OCI-LY1 (cell line): Measurements from ENCODE around the gene C22orf15.

Experiments used
- H2AFZ ChIP-seq: fragments of 200-600 bp; sonication (generic), shearing (Covaris generic); 2 replicates; pipeline ENCODE4 v1.6.0; 2014; ENCODE audit warnings: antibody characterized with exemption, mild to moderate bottlenecking, low read length
- H3F3A ChIP-seq: fragments of 200-600 bp; sonication (generic), shearing (Covaris generic); 2 replicates; pipeline ENCODE4 v1.6.0; 2014; ENCODE audit warnings: mild to moderate bottlenecking, antibody characterized with exemption, low read length, moderate library complexity; ENCODE audit not compliant: insufficient read depth
- H3K27ac ChIP-seq: fragments of 200-600 bp; sonication (generic); 2 replicates; pipeline ENCODE4 v1.5.1; 2014; ENCODE audit warnings: low read length, mixed run types, mild to moderate bottlenecking, low read depth; ENCODE audit not compliant: poor library complexity, severe bottlenecking
- H3K27me3 ChIP-seq: fragments of 200-600 bp; sonication (generic); 2 replicates; pipeline ENCODE4 v1.6.0; 2014; ENCODE audit warnings: antibody characterized with exemption, mild to moderate bottlenecking, low read length, moderate library complexity; ENCODE audit not compliant: insufficient read depth
- H3K36me3 ChIP-seq: fragments of 200-600 bp; sonication (generic); 2 replicates; pipeline ENCODE4 v1.6.1; 2014; ENCODE audit warnings: mild to moderate bottlenecking, antibody characterized with exemption, low read length, moderate library complexity, mixed read lengths; ENCODE audit not compliant: insufficient read depth
- H3K4me1 ChIP-seq: fragments of 200-600 bp; sonication (generic); 2 replicates; pipeline ENCODE4 v1.5.1; 2014; ENCODE audit warnings: mild to moderate bottlenecking, low read length, moderate library complexity; ENCODE audit not compliant: insufficient read depth, severe bottlenecking
- H3K4me2 ChIP-seq: fragments of 200-600 bp; sonication (generic), shearing (Covaris generic); 2 replicates; pipeline ENCODE4 v1.6.1; 2014; ENCODE audit warnings: low read length
- H3K4me3 ChIP-seq: fragments of 200-600 bp; sonication (generic); 2 replicates; pipeline ENCODE4 v1.5.1; 2014; ENCODE audit warnings: low read length, low read depth, mild to moderate bottlenecking, mixed read lengths; ENCODE audit not compliant: poor library complexity, severe bottlenecking
- H3K79me2 ChIP-seq: fragments of 200-600 bp; shearing (Covaris generic); 2 replicates; pipeline ENCODE4 v1.6.1; 2016; ENCODE audit warnings: mixed run types, low read length, mixed read lengths; ENCODE audit not compliant: insufficient read depth
- H3K9ac ChIP-seq: fragments of 200-600 bp; sonication (generic), shearing (Covaris generic); 2 replicates; pipeline ENCODE4 v1.6.1; 2014; ENCODE audit warnings: mild to moderate bottlenecking, low read length, mixed read lengths
- H3K9me2 ChIP-seq: fragments of 200-600 bp; sonication (generic), shearing (Covaris generic); 2 replicates; pipeline ENCODE4 v1.6.1; 2014; ENCODE audit warnings: low read depth, mild to moderate bottlenecking, low read length, mixed read lengths
- H3K9me3 ChIP-seq: fragments of 200-600 bp; shearing (Covaris generic); 2 replicates; pipeline ENCODE4 v1.6.1; 2014; ENCODE audit warnings: low read length, mixed read lengths
- H4K20me1 ChIP-seq: fragments of 200-600 bp; sonication (generic), shearing (Covaris generic); 2 replicates; pipeline ENCODE4 v1.6.0; 2016; ENCODE audit warnings: mild to moderate bottlenecking, low read length; ENCODE audit not compliant: insufficient read depth
- CTCF ChIP-seq: fragments of 200-600 bp; sonication (generic), shearing (Covaris generic); IDR thresholded peaks from 2 replicates; pipeline ENCODE4 v1.5.1; 2017; ENCODE audit warnings: mild to moderate bottlenecking, antibody characterized with exemption, low read length, moderate library complexity, mixed read lengths
- EZH2 ChIP-seq: fragments of 200-600 bp; sonication (generic), shearing (Covaris generic); IDR thresholded peaks from 2 replicates; pipeline ENCODE4 v1.8.0; 2017; ENCODE audit warnings: borderline replicate concordance, mixed run types, mild to moderate bottlenecking, antibody characterized with exemption, low read length, moderate library complexity, mixed read lengths

The C22orf15 gene

GRCh38 chr22:23782703-23783102 is 19.9 kb downstream of the C22orf15 start:
- no peak overlapping the region for H2AFZ ChIP-seq
- H3K27ac ChIP-seq = no peak overlapping the region
- no peaks in the 10 kb centered on the region for H3K36me3 ChIP-seq
- peaks cover 8% of the 10 kb centered on the region for H3K4me1 ChIP-seq
- no peak overlapping the region for H3K9ac ChIP-seq
- no peaks in the 10 kb centered on the region for H3K9me3 ChIP-seq
- H3K9me2 ChIP-seq = no peaks in the 10 kb centered on the region
- peaks cover 3% of the 10 kb centered on the region for H3K79me2 ChIP-seq
- H3K4me3 ChIP-seq = no peak overlapping the region
- no peaks in the 10 kb centered on the region for H3F3A ChIP-seq
- H4K20me1 ChIP-seq = no peaks in the 10 kb centered on the region
- H3K27me3 ChIP-seq = 0 out of 2 replicates have a peak, but pooled peaks cover 2% of the 10 kb centered on the region
- no peak for TF ChIP-seq EZH2
- TF ChIP-seq CTCF = no peak
- no peak overlapping the region for H3K4me2 ChIP-seq

- Histone ChIP-seq H3K4me1 (peaks cover 16% of the 10 kb centered on the region), H2AFZ (no peak overlapping the region), H3F3A (no peaks in the 10 kb centered on the region), H3K36me3 (no peaks in the 10 kb centered on the region), H3K27me3 (no peaks in the 10 kb centered on the region), H3K9me3 (no peaks in the 10 kb centered on the region), H3K79me2 (peaks cover 11% of the 10 kb centered on the region), H3K4me3 (no peak overlapping the region), H3K9ac (no peak overlapping the region), H3K9me2 (no peaks in the 10 kb centered on the region), H3K4me2 (no peak overlapping the region), H3K27ac (no peak overlapping the region), H4K20me1 (no peaks in the 10 kb centered on the region)
- TF ChIP-seq EZH2 = no peak
- no peak for TF ChIP-seq CTCF
These were observed 20.7 kb downstream of the C22orf15 start for GRCh38 chr22:23783265-23784150.

GRCh38 chr22:23784215-23784732 is 21.5 kb downstream of the C22orf15 start:
- Histone ChIP-seq H3K9ac (no peak overlapping the region), H3F3A (no peaks in the 10 kb centered on the region), H4K20me1 (no peaks in the 10 kb centered on the region), H3K79me2 (peaks cover 19% of the 10 kb centered on the region), H3K4me3 (no peak overlapping the region), H3K36me3 (no peaks in the 10 kb centered on the region), H3K27ac (no peak overlapping the region), H3K27me3 (no peaks in the 10 kb centered on the region), H3K4me1 (peaks cover 23% of the 10 kb centered on the region), H3K4me2 (no peak overlapping the region), H3K9me2 (no peaks in the 10 kb centered on the region), H3K9me3 (no peaks in the 10 kb centered on the region), H2AFZ (no peak overlapping the region)
- no peak for TF ChIP-seq CTCF
